GM18951 (cell line): Measurements from ENCODE around the gene LSG1.
"Not testable (repeated sequence)": the region's sequence is repeated elsewhere in the genome, so short reads cannot be mapped to it uniquely, and the experiment has no call there.

Source experiments
- POLR2A ChIP-seq: IDR thresholded peaks from 4 replicates; pipeline ENCODE4 v1.6.1; 2011; ENCODE audit warnings: mild to moderate bottlenecking; ENCODE audit not compliant: insufficient read length, insufficient read depth; ENCODE audit errors: extremely low read depth
- in situ Hi-C: fragments of 300-500 bp; cut with MboI; formaldehyde crosslinking; loops from one replicate; pipeline ENCODE4 v1.12.0; 2022; ENCODE audit warnings: low sequenced_read_pairs, mixed read lengths, inconsistent platforms; ENCODE audit not compliant: unreplicated experiment

LSG1 gene

DNA sequence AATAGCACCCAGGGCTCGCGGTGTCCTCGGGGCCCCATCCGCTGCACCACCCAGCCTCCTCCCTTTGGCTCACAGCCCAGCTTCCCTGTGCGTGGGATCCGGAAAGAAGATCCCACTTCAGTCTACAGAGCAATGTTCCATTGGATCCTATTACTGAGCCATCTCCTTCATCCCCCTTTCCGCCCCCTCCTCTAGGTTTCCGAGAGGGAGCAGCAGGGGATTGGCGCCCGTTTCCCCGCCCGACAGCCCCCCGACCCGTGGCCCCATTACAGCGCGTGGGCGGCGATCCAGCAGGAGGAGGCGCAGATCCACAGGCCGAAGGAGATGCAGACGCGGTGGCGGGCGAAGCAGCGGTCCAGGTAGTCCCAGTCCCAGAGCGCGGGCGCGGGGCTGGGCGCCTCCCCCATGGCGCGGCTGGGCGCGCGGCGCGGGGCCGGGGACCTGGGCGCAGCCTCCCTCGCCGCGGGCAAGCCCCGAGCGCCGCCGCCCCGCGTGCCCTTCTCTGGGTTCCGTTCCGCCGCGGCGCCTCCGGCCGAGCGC is 39.1 kb downstream of the LSG1 start:
- in situ Hi-C loops = no loop called here
- TF ChIP-seq POLR2A = no peak

DNA sequence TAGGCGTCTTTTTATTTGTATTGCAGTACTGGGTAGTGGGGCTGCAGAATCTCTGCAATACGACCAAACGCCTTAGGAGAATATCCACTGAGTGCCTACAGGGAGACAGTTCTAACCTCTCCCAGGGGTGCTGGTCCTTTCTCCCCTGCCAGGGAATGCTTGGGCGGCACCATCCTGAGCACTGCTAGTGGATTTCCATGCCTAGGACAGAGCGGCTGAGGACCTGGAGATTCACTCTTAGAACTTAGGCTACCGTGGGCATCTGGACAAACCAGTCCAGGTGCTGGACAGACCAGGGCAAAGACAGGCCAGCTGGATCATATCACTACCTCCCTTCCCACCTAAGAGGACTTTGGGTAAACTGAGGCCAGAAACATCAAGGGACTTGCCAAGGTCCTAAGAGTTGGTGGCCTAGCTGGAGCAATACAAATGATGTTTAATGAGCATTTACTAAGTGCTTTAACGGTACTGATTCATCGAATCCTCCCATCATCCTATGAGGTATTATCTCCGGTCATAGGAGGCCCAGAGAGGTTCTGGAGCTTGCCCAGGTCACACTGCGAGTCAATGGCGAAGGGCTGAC is 39.7 kb downstream of the LSG1 start:
- in situ Hi-C loops = no loop called here

DNA sequence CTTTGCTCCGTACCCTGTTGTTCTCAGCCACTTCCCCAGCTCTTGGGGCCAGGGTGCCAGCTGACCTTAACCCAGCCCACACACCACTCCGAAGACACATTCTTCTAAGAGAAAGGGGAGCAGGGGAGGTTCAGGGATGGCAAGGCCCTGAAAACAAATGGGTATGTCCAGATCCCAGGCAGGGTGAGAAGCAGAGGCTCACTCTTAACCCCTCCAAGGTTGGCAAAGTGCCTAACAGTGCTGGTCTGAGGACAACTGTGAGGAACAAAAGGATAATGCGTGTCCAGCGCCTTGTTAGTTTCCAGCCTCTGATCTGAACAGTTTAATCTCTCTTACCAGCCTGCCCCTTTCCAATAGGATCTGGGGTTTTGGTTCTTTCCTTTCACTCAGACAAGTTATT is 40.3 kb downstream of the LSG1 start:
- in situ Hi-C loops = no loop called here
- no peak for TF ChIP-seq POLR2A

More for the DNA sequence above, 39.7 kb downstream of the LSG1 start:
- TF ChIP-seq POLR2A = no peak

DNA sequence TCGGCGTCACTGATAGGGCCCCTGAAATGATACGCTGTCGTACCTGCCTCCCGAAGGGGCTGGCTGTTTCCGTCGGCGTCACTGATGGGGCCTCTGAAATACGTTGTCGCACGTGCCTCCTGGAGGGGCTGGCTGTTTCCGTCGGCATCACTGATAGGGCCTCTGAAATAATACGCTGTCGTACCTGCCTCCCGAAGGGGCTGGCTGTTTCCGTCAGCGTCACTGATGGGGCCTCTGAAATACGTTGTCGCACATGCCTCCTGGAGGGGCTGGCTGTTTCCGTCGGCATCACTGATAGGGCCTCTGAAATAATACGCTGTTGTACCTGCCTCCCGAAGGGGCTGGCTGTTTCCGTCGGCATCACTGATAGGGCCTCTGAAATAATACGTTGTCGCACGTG is 41.3 kb downstream of the LSG1 start:
- in situ Hi-C loops = not testable (repeated sequence)

DNA sequence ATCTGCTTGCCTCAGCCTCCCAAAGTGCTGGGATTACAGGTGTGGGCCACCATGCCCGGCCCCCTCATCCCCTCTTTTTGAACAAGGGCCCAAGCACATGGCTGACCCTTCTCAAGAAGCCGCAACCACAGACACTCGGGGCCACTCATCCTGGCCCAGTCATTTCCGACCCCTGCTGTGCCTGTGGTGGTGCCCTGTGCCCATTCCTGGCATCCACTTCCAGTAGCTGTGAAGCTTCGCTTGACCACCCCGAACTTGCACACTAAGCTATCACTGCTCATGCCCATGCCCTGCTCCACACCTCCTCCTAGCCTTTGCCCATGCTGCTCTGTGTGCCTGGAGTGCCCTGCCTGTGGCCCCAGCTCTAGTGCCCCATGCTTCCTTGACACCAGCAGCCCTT is 47.0 kb downstream of the LSG1 start:
- in situ Hi-C loops = no loop called here
- no peak for TF ChIP-seq POLR2A

DNA sequence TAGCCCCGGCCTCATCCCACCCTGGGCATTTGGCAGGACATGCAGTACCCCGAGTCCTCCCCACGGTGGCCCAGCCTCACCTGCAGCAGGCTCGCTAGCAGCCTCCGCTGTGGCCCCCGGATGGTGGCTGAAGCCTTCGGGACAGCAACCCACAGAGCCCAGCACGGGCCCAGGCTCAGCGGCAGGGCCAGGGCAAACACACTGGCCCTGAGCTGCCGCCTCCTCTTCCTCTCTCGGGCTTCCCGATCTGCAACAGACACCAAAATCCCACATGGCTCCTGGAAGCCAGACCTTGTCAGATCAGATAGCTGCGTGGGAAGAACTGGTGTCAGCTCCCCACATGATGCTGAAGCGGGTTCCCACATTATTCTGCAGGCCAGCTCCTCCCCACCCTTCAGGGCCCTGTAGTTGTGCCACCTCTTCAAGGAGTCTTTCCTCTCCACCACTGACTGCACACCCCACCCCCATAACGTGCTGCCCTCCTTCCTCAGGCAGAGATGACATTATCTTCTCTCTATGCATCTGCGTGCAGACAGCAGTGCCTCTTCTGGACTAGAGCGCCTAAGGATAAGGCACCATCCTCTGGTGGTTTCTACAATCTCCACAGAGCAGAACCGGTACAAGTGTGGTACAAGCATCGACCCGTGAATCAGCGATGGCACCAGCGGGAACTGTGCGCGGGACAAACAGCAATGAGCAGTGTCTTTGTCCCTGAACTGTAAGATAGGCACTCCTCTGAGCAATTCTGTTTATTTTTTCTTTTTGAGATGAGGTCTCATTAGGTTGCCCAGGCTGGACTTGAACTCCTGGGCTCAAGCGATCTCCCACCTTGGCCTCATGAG is 48.3 kb downstream of the LSG1 start:
- TF ChIP-seq POLR2A = no peak
- in situ Hi-C loops = no loop called here

DNA sequence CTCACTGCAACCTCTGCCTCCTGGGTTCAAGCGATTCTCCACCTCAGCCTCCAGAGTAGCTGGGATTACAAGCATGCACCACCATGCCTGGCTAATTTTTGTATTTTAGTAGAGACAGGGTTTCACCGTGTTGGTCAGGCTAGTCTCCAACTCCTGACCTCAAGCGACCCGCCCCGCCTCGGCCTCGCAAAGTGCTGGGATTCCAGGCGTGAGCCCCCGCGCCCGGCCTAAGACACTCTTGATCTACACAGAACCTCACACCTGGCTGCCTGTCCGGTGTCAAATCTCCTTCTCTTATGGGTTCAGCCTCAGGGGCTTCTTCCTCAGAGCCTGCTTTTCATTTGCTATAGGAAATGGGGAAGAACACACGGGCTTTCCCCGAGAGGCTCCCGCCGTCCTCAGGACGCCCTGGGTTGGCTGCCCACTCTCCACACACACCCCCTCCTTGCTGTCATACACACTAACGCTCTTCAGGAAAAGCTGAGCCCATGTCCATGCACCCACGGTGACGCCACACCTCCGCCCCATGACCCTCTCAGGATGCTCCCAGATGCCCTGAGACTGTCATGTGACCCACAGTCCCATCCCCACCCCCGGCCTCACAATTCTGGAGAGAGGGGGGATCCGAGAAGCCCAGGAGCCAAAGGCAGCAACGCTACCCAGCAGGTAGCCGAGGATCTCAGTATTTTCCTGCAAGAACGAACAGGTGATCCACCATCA is 49.2 kb downstream of the LSG1 start:
- in situ Hi-C loops = no loop called here

DNA sequence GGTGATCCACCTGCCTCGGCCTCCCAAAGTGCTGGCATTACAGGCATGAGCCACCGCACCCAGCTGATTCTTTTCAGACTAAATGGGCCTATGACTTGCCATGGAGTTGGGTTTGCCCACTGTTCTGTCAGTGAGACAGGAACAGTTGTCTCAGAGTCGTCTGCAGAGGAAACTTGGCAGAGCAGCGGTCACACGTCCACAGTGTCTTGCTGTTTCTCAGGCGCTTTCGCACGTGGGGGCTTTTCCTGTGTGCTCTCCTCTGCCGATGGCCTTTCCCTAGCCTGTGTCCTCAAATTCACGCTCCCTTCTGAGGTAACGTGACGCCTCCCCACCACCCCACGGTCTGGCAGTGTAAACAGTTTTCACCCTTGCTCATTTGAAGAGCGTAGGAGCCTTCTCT is 50.0 kb downstream of the LSG1 start:
- in situ Hi-C loops = no loop called here
- TF ChIP-seq POLR2A = no peak

More for the DNA sequence above, 49.2 kb downstream of the LSG1 start:
- no peak for TF ChIP-seq POLR2A

DNA sequence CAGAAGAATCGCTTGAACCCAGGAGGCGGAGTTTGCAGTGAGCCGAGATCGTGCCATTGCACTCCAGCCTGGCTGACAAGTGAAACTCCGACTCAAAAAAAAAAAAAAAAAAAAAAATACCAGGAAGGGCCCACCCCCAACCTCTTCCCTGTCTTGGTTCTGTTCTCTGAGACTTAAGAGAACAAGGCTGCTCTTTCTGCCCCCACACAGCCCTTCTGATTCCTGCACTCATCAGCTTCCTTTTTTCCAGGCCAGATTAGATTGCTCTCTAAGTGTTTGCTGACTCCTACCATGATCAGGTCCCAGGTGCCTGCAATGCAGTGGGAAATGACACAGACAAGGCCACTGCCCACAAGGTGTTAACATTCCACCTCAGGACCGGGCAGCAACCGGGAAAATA is 51.8 kb downstream of the LSG1 start:
- no peak for TF ChIP-seq POLR2A
- in situ Hi-C loops = no loop called here

DNA sequence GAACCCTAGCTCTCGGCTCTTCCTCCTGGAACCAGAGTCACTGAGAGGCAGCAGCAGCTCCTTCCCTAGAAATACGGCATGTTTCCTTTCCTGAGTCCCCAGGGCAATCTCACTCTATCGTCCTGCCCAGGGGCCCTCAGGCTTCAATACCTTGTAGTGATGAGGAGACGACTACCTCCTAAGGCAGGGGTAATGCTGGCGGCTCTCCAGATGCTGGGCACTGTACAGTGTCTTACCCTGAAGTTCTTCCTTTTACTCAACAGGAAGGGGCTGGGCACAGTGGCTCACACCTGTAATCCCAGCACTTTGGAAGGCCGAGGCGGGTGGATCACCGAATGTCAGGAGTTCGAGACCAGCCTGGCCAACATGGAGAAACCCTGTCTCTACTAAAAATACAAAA is 52.2 kb downstream of the LSG1 start:
- no peak for TF ChIP-seq POLR2A
- in situ Hi-C loops = no loop called here

DNA sequence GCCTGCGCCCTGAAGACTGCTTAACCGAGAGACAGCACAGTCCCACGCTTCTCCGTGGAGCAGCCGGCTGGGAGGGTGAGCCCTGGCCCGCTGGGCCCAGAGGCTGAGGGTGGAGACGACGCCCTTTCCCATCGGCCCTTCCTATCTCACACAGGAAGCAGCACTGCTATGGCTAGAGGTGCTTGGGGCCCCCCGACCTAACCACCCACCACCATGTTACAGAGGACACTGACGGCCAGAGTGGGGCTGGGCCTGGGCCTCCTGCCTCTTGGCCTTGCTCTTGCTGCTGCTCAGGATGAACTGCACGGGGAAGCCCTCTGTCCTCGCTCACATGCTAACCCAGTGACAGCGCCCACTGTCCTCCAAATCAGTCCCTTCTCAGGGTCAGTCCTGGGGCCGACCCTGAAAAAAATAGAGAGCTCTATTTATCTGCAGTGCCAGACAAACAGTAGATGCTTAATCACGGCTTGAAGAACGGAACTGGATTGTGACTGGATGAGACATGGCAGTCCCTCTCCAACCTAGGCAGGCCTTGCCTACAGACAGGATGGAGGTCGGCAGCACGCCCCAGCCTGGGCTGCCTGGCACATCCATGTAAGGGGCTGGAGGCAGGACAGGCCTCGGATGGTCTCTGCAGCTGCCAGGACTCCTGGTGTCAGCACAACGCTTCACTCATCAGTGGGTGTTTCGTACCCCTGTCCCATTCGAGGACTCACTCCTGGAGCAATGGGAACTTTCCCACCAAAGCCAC is 53.0 kb downstream of the LSG1 start:
- in situ Hi-C loops = no loop called here
- no peak for TF ChIP-seq POLR2A

DNA sequence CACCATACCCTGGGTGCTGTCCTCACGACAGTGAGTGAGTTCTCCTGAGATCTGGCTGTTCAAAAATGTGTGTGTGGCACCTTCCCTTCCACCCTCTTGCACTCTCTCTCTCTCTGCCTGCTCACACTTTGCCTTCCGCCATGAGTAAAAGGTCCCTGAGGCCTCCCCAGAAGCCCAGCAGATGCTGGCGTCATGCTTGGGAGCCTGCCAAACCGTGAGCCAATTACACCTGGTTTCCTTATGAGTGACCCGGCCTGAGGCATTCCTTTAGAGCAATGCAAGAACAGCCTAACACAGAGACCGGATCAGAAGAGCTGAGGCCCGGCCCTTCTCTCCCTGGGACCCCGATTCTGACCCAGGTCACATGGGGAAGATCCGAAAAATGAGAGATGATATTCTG is 54.2 kb downstream of the LSG1 start:
- no peak for TF ChIP-seq POLR2A
- in situ Hi-C loops = no loop called here

DNA sequence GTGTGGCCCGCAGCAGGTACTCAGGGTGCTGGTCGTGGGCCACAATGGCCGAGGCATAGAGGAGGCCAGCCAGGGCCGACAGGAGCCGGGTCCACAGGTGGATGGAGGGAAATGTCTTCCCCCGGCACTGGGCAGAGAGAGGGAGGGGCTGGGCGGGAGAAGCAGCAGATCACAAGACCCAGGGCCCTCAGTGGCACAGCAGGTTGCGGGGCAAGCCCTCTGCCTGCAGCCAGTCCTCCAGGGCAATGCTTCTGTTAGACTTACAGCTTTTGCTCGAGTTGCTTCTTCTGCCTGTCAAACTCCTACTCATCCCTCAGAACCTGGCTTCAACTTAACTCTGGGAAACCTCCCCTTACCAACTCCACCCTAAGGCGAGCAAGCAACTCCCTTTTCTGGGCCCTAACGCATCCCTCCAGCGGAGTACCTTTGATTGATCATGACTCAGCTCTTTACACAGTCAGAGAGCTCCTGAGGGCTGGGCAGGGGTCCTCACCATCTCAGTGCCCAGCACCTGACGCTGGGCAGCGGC is 54.8 kb downstream of the LSG1 start:
- no peak for TF ChIP-seq POLR2A
- in situ Hi-C loops = no loop called here
